ENCODE data around the gene LAIR2. TPM values are rescaled to one million over a fixed set of nuclear protein-coding genes. Genes with fewer than 3 reads are reported as not detected.
A peak's percentile ranks its signal among the peaks of the same experiment; 100 is the strongest.

Gene LAIR2
- total and polyA plus RNA-seq, 2 donors (not counting 1 experiment from before 2014, with no cell fraction given), result not detected

GRCh38 chr19:54462655-54463530, 39.7 kb upstream of the LAIR2 start:
- peak overlapping the region; percentile 96 for H3K27ac ChIP-seq (ENCODE audit: insufficient read depth, low read length)
- no peaks in the 10 kb centered on the region for H3K9me3 ChIP-seq (ENCODE audit: control insufficient read depth, insufficient read depth, low read depth, low read length)
- H3K4me1 ChIP-seq (ENCODE audit: control insufficient read depth, extremely low read depth, insufficient read depth, low read length), result peaks cover 22% of the 10 kb centered on the region
- TF ChIP-seq EZH2 (IDR thresholded peaks at IDR 0.05; ENCODE audit: low read length, missing control alignments) (no peak), CTCF (conservative IDR thresholded peaks at IDR 0.05 in 1 of 2, IDR thresholded peaks at IDR 0.05 in 1 of 2; ENCODE audit: low read depth in 1 of 2, low read length in 2 of 2) (peak; percentile 2 to 26)
- H3K9ac ChIP-seq (ENCODE audit: insufficient read depth, low read length), result peak overlapping the region; percentile 90
- peak overlapping the region; percentile 37 to 64 (median 54) for H3K4me3 ChIP-seq (replicated peaks in 1 of 4; ENCODE audit: control extremely low read depth in 1 of 4, insufficient read depth in 1 of 4, low read depth in 3 of 4, low read length in 4 of 4)
- H3K4me2 ChIP-seq (ENCODE audit: extremely low read depth, insufficient read depth, low read length), result peak overlapping the region; percentile 83
- peak; percentile 61 to 70 for DNase-seq (ENCODE audit: low read depth in 2 of 2)
- H3K27me3 ChIP-seq (ENCODE audit: control insufficient read depth, insufficient read depth, low read length), result no peaks in the 10 kb centered on the region
- H4K20me1 ChIP-seq (ENCODE audit: control insufficient read depth, extremely low read depth, insufficient read depth, low read length), result no peaks in the 10 kb centered on the region
- peaks cover 26% of the 10 kb centered on the region for H3K79me2 ChIP-seq (ENCODE audit: control insufficient read depth, insufficient read depth, low read length)
- H3K36me3 ChIP-seq (ENCODE audit: control insufficient read depth, insufficient read depth, low read length), result peaks cover 30% of the 10 kb centered on the region
- no peak overlapping the region for H2AFZ ChIP-seq (ENCODE audit: low read length)

- H4K20me1 ChIP-seq (ENCODE audit: control insufficient read depth, extremely low read depth, insufficient read depth, low read length), result no peaks in the 10 kb centered on the region
- peak within 1 kb of the TSS; percentile 83 for H3K4me2 ChIP-seq (ENCODE audit: extremely low read depth, insufficient read depth, low read length)
- peak within 1 kb of the TSS; percentile 37 to 69 (median 60) for H3K4me3 ChIP-seq (replicated peaks in 1 of 4; ENCODE audit: control extremely low read depth in 1 of 4, insufficient read depth in 1 of 4, low read depth in 3 of 4, low read length in 4 of 4)
- peaks cover 26% of the 10 kb centered on the region for H3K36me3 ChIP-seq (ENCODE audit: control insufficient read depth, insufficient read depth, low read length)
- H3K9ac ChIP-seq (ENCODE audit: insufficient read depth, low read length), result peak within 1 kb of the TSS; percentile 90
- H3K4me1 ChIP-seq (ENCODE audit: control insufficient read depth, extremely low read depth, insufficient read depth, low read length), result peaks cover 22% of the 10 kb centered on the region
- peaks cover 22% of the 10 kb centered on the region for H3K79me2 ChIP-seq (ENCODE audit: control insufficient read depth, insufficient read depth, low read length)
- H2AFZ ChIP-seq (ENCODE audit: low read length), result peak within 1 kb of the TSS; percentile 31
- H3K27ac ChIP-seq (ENCODE audit: insufficient read depth, low read length), result peak within 1 kb of the TSS; percentile 96
- no peak for TF ChIP-seq EZH2 (IDR thresholded peaks at IDR 0.05; ENCODE audit: low read length, missing control alignments)
- TF ChIP-seq CTCF (conservative IDR thresholded peaks at IDR 0.05 in 1 of 2, IDR thresholded peaks at IDR 0.05 in 1 of 2; ENCODE audit: low read depth in 1 of 2, low read length in 2 of 2), result no peak
- DNase-seq (ENCODE audit: low read depth in 2 of 2), result peak; percentile 99
- no peaks in the 10 kb centered on the region for H3K9me3 ChIP-seq (ENCODE audit: control insufficient read depth, insufficient read depth, low read depth, low read length)
- no peaks in the 10 kb centered on the region for H3K27me3 ChIP-seq (ENCODE audit: control insufficient read depth, insufficient read depth, low read length)
Observed at GRCh38 chr19:54463531-54464043, 39.0 kb upstream of the LAIR2 start, which contains the start of gene LENG9. Gene LENG9, minus strand, starts transcription at chr19:54463778. Its CDS starts 252 bp downstream, at chr19:54463526.

GRCh38 chr19:54464044-54464629, 38.5 kb upstream of the LAIR2 start:
- peak overlapping the region; percentile 38 for H3K9ac ChIP-seq (ENCODE audit: insufficient read depth, low read length)
- H3K27me3 ChIP-seq (ENCODE audit: control insufficient read depth, insufficient read depth, low read length), result no peaks in the 10 kb centered on the region
- H3K27ac ChIP-seq (ENCODE audit: insufficient read depth, low read length), result peak overlapping the region; percentile 96
- peak overlapping the region; percentile 31 for H2AFZ ChIP-seq (ENCODE audit: low read length)
- TF ChIP-seq EZH2 (IDR thresholded peaks at IDR 0.05; ENCODE audit: low read length, missing control alignments) (no peak), CTCF (conservative IDR thresholded peaks at IDR 0.05 in 1 of 2, IDR thresholded peaks at IDR 0.05 in 1 of 2; ENCODE audit: low read depth in 1 of 2, low read length in 2 of 2) (no peak)
- peak overlapping the region; percentile 83 for H3K4me2 ChIP-seq (ENCODE audit: extremely low read depth, insufficient read depth, low read length)
- DNase-seq (ENCODE audit: low read depth in 2 of 2), result peak; percentile 80 to 85
- peaks cover 17% of the 10 kb centered on the region for H3K79me2 ChIP-seq (ENCODE audit: control insufficient read depth, insufficient read depth, low read length)
- H3K9me3 ChIP-seq (ENCODE audit: control insufficient read depth, insufficient read depth, low read depth, low read length), result no peaks in the 10 kb centered on the region
- H3K4me1 ChIP-seq (ENCODE audit: control insufficient read depth, extremely low read depth, insufficient read depth, low read length), result peaks cover 22% of the 10 kb centered on the region
- no peaks in the 10 kb centered on the region for H4K20me1 ChIP-seq (ENCODE audit: control insufficient read depth, extremely low read depth, insufficient read depth, low read length)
- peak overlapping the region; percentile 37 to 69 (median 58) for H3K4me3 ChIP-seq (replicated peaks in 1 of 4; ENCODE audit: control extremely low read depth in 1 of 4, insufficient read depth in 1 of 4, low read depth in 3 of 4, low read length in 4 of 4)
- peaks cover 22% of the 10 kb centered on the region for H3K36me3 ChIP-seq (ENCODE audit: control insufficient read depth, insufficient read depth, low read length)
